Activated CD8-positive, alpha-beta T cell treated with anti-CD3 and anti-CD28 coated beads, Interleukin-2, amount 10 ng/mL, durations not matched to agents 7 days and 5 days (primary cell): ENCODE measurements around the gene KAZN. TPM values are rescaled to one million over a fixed set of nuclear protein-coding genes. Genes with fewer than 3 reads are reported as not detected.

ENCODE experiments used
- ATAC-seq: fragments of 150-1000 bp; cut with Tn5 transposase; one replicate; pipeline ENCODE4 v1.10.0; 2021; ENCODE audit warnings: moderate library complexity
- CTCF ChIA-PET: fragments of 350-600 bp; sonication (Branson Sonifier 250); formaldehyde crosslinking; loops from one replicate; lab custom pipeline; 2021; ENCODE audit warnings: antibody characterized with exemption; lab: Charles Lee
- POLR2A ChIA-PET: fragments of 350-600 bp; sonication (Branson Sonifier 250); formaldehyde crosslinking; loops from one replicate; lab custom pipeline; 2021; ENCODE audit warnings: antibody characterized with exemption; lab: Charles Lee
- DNase-seq: peaks from one replicate; pipeline ENCODE4 v3.0.0-alpha.2; 2020
- H3K27ac Mint-ChIP-seq: one replicate; pipeline ENCODE4 v1.8.0; 2021; ENCODE audit warnings: mild to moderate bottlenecking, mixed read lengths
- H3K27me3 Mint-ChIP-seq: one replicate; pipeline ENCODE4 v1.8.0; 2021; ENCODE audit warnings: low read depth, mixed read lengths
- H3K36me3 Mint-ChIP-seq: one replicate; pipeline ENCODE4 v1.8.0; 2021; ENCODE audit warnings: low read depth, mixed read lengths
- H3K4me1 Mint-ChIP-seq: one replicate; pipeline ENCODE4 v1.8.0; 2021; ENCODE audit warnings: low read depth, mixed read lengths
- H3K4me3 Mint-ChIP-seq: one replicate; pipeline ENCODE4 v1.8.0; 2021; ENCODE audit warnings: mild to moderate bottlenecking, mixed read lengths
- H3K9me3 Mint-ChIP-seq: one replicate; pipeline ENCODE4 v1.8.0; 2022; ENCODE audit warnings: mixed read lengths; ENCODE audit not compliant: insufficient read depth
- total RNA-seq, 2 experiments: library from RNA; stranded (reverse); gene quantifications; one replicate each; pipeline ENCODE4 v1.2.3, GENCODE V29; 2021

KAZN gene
- total RNA-seq, 2 experiments from 2014 or later, result 1.1 to 1.7 TPM

DNA sequence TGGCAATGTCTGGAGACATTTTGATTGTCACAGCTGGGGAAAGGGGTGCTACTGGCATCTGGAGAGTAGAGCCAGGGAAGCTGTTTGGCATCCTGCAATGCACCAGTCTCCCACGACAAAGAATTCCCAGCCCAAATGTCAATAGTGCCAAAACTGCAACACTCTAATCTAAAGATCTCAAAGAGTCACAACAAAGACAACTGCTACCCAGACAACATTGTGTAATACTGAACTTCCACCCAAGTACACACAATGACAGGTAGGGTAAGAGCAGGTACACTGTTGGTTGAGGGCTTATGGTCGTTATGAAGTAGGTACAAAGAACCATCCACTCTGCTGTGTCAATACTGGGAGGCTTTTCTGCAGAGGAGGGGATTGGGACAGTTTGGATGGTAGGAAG is 546.8 kb downstream of the KAZN start:
- no peak overlapping the region for H3K4me3 Mint-ChIP-seq
- no peaks in the 10 kb centered on the region for H3K36me3 Mint-ChIP-seq
- H3K27ac Mint-ChIP-seq, result no peak overlapping the region
- H3K4me1 Mint-ChIP-seq, result peaks cover 1% of the 10 kb centered on the region
- DNase-seq (no peak), ATAC-seq (no peak)
- H3K27me3 Mint-ChIP-seq, result peaks cover 58% of the 10 kb centered on the region
- H3K9me3 Mint-ChIP-seq, result no peaks in the 10 kb centered on the region
- POLR2A ChIA-PET, result no interaction called here
- CTCF ChIA-PET, result interaction anchor here (1.2 to 1.3 kb wide), 2 partner anchors 17 to 127 kb away, joined by 3 read pairs; no protein-coding TSS in a partner anchor

DNA sequence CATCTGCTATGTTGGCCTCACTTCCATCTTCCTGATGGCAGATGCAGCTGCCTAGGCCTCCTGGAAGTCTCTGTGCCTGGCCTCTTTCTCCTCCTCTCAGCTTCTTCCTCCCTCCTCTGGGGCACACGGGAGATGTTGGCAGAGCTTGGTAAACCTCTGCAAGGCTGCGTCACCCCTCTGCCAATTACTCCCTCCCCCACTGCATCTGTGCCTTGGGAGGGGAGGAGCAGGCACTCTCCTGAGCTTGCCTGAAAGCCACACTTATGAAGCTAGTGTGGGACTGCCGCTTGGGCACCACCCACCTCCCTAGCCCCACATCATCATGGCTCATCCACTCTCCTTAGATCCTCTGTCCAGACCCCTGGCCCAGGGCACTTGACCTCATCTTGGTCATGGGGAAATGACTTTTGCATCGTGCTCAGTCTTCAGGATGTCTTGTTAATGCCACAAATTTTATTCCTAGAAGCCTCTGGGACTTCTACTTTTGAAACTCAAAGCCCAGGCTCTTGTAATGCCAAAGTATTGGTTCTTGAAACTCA is 547.7 kb downstream of the KAZN start:
- ChIA-PET CTCF (no interaction called here), POLR2A (no interaction called here)
- DNase-seq, result no peak
- no peak for ATAC-seq
- H3K27me3 Mint-ChIP-seq, result peaks cover 59% of the 10 kb centered on the region
- no peaks in the 10 kb centered on the region for H3K4me1 Mint-ChIP-seq
- H3K27ac Mint-ChIP-seq, result no peak overlapping the region
- H3K9me3 Mint-ChIP-seq, result no peaks in the 10 kb centered on the region
- H3K36me3 Mint-ChIP-seq, result no peaks in the 10 kb centered on the region
- no peak overlapping the region for H3K4me3 Mint-ChIP-seq

DNA sequence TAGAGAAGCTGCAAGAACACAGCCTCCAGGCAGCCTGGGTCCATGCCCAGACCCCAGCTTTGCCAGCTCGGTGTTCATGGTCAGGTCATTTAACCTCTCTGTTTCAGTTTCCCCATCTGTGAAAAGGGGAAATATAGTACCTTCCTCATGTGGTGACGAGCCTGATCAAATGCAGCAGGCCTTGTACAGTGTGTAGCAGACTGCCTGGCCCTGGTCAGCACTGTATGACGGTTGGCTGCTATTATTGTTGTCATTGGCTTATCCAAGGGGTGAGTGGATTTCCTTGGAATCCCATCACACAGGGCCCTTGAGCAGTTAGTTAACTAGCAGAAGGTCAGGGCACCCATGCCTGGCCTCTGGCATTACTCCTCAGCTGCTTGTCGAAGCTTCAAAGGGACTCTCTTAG is 548.5 kb downstream of the KAZN start:
- Mint-ChIP-seq H3K9me3 (no peaks in the 10 kb centered on the region), H3K4me3 (no peak overlapping the region), H3K27me3 (peaks cover 61% of the 10 kb centered on the region), H3K36me3 (no peaks in the 10 kb centered on the region), H3K27ac (no peak overlapping the region), H3K4me1 (no peaks in the 10 kb centered on the region)
- ChIA-PET POLR2A (no interaction called here), CTCF (no interaction called here)
- DNase-seq (no peak), ATAC-seq (no peak)

DNA sequence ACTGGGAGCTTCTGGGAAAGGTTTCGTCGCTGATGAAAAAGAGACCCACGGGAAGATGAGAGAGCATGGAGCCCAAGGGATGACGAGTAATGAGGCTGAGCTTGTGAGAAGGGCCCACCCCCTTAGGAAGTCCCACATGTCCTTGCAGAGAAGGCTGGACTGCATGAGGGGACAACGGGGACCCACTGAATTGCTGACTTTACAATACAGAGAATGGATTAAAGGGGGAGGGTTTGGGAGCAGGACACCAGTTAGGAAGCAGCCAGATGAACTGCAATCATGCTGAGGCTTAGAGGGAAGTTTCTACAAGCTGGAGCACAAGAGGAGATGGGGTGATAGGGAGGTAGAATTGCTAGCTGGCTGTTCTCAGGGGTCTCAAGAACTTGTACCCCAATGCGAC is 549.5 kb downstream of the KAZN start:
- Mint-ChIP-seq H3K4me3 (no peak overlapping the region), H3K9me3 (no peaks in the 10 kb centered on the region), H3K27me3 (peaks cover 62% of the 10 kb centered on the region), H3K27ac (no peak overlapping the region), H3K4me1 (peaks cover 4% of the 10 kb centered on the region), H3K36me3 (no peaks in the 10 kb centered on the region)
- ChIA-PET POLR2A (interaction anchor here (0.5 kb wide), 1 partner anchor 1348 kb away, joined by 3 read pairs; no protein-coding TSS in a partner anchor), CTCF (no interaction called here)
- DNase-seq (no peak), ATAC-seq (no peak)

DNA sequence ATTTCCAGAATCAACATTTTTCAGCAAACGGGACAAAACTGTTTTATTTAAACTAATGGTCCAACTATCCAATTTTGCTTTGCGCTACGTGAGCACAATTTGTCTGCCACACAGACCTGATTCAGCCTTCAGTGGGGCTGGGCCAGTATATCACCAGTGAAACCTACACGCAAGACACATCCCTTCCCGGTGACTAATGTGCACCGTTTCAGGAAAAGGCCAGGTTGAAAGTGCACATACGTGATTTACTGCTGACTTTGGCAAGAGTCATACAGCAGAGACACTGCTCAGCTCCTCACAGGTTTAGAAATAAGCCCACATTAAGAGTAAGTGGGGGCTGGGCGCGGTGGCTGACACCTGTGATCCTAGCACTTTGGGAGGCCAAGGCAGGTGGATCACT is 550.0 kb downstream of the KAZN start:
- ChIA-PET CTCF (no interaction called here), POLR2A (interaction anchor here (0.5 kb wide), 1 partner anchor 1349 kb away, joined by 3 read pairs; no protein-coding TSS in a partner anchor)
- DNase-seq (no peak), ATAC-seq (no peak)
- Mint-ChIP-seq H3K27ac (no peak overlapping the region), H3K27me3 (peaks cover 61% of the 10 kb centered on the region), H3K36me3 (no peaks in the 10 kb centered on the region), H3K4me3 (no peak overlapping the region), H3K9me3 (no peaks in the 10 kb centered on the region), H3K4me1 (peaks cover 5% of the 10 kb centered on the region)

DNA sequence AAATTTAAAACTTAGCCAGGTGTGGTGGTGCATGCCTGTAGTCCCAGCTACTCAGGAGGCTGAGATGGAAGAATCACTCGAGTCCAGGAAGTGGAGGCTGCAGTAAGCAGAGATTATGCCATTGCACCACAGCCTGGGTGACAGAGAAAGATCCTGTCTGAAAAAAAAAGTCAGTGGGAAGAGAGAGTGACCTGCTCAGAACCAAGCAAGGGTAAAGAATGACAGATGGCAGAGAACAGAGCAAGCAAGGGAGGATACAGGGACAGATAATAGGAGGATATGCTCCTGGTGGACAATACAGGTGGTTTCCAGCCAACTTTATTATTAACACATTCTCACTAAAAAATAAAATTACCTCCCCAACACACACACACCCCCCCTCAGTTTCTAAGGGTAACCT is 550.5 kb downstream of the KAZN start:
- ATAC-seq, result no peak
- peaks cover 5% of the 10 kb centered on the region for H3K4me1 Mint-ChIP-seq
- no peak for DNase-seq
- H3K4me3 Mint-ChIP-seq, result no peak overlapping the region
- CTCF ChIA-PET, result no interaction called here
- H3K27ac Mint-ChIP-seq, result no peak overlapping the region
- POLR2A ChIA-PET, result no interaction called here
- H3K9me3 Mint-ChIP-seq, result no peaks in the 10 kb centered on the region
- peaks cover 61% of the 10 kb centered on the region for H3K27me3 Mint-ChIP-seq
- H3K36me3 Mint-ChIP-seq, result no peaks in the 10 kb centered on the region

DNA sequence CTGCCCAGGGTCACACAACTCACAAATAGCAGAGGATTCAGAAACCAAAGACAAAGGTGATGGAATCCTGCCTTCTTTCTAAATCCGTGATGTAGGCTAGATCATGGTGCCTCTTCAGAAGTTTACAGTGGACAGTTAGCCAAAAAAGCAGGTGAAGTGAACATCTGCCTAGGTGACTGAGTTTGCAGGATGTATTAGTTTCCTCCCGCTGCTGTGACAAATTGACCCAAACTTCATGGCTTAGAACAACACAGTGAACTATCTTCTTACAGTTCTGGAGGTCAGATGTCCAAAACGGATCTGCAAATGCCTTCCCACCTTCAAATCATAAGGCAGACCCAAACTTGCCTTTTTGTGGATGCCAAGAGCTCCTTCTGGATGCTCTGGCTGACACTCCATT is 551.9 kb downstream of the KAZN start:
- Mint-ChIP-seq H3K4me1 (peaks cover 11% of the 10 kb centered on the region), H3K4me3 (no peak overlapping the region), H3K36me3 (no peaks in the 10 kb centered on the region), H3K27me3 (peaks cover 67% of the 10 kb centered on the region), H3K9me3 (no peaks in the 10 kb centered on the region), H3K27ac (no peak overlapping the region)
- ATAC-seq, result no peak
- no peak for DNase-seq
- ChIA-PET CTCF (interaction anchor here (0.8 kb wide), 1 partner anchor 22 kb away, joined by 4 read pairs; no protein-coding TSS in a partner anchor), POLR2A (no interaction called here)

DNA sequence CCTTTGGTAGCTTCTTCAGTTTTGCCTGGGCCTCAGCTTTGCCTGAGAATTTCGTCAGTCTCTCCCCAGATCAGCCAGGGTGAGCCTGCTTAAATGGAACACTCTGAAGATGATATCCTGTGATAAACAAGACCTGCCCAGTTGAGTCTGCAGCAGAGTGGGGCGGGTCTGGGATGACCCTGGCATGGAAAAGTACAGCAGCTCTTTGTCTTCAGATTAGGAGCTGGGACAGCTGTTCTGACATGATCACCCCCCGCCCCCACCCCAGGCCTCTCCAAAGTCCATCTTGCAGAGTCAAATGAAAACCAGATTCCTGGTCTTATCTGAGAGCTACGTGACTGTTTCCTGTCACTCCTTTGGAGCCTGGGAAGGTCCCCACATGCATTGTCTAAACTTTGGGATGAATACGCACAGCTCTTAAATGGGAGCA is 552.9 kb downstream of the KAZN start:
- peaks cover 61% of the 10 kb centered on the region for H3K27me3 Mint-ChIP-seq
- DNase-seq (no peak), ATAC-seq (no peak)
- ChIA-PET CTCF (interaction anchor here (2.8 to 2.9 kb wide), 2 partner anchors 23 to 121 kb away, joined by 8 to 14 read pairs; no protein-coding TSS in a partner anchor), POLR2A (no interaction called here)
- H3K36me3 Mint-ChIP-seq, result no peaks in the 10 kb centered on the region
- H3K4me1 Mint-ChIP-seq, result peaks cover 21% of the 10 kb centered on the region
- H3K4me3 Mint-ChIP-seq, result no peak overlapping the region
- no peaks in the 10 kb centered on the region for H3K9me3 Mint-ChIP-seq
- no peak overlapping the region for H3K27ac Mint-ChIP-seq

DNA sequence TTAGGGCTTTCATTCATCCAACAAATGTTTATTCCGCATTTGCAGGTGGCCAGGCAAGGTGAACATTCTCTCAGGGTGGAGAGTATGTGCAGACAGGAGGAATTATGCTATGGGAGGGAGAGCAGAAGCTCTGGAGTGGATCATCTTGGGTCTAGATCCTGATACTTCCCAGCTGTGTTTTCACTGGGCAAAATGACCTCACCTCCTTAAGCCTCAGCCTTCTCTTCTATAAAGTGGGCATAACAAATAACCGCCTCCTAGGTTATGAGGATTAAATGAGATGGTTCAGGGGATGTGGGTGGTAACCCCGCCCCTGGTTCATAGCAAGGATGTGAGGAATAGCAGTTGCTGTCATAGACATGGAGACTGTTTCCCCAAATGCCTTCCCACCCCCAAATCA is 553.4 kb downstream of the KAZN start:
- POLR2A ChIA-PET, result no interaction called here
- H3K27ac Mint-ChIP-seq, result no peak overlapping the region
- ATAC-seq, result no peak
- no peaks in the 10 kb centered on the region for H3K9me3 Mint-ChIP-seq
- CTCF ChIA-PET, result interaction anchor here (2.8 to 2.9 kb wide), 2 partner anchors 23 to 121 kb away, joined by 8 to 14 read pairs; no protein-coding TSS in a partner anchor
- H3K4me1 Mint-ChIP-seq, result peaks cover 26% of the 10 kb centered on the region
- peaks cover 61% of the 10 kb centered on the region for H3K27me3 Mint-ChIP-seq
- no peaks in the 10 kb centered on the region for H3K36me3 Mint-ChIP-seq
- DNase-seq, result no peak
- no peak overlapping the region for H3K4me3 Mint-ChIP-seq

DNA sequence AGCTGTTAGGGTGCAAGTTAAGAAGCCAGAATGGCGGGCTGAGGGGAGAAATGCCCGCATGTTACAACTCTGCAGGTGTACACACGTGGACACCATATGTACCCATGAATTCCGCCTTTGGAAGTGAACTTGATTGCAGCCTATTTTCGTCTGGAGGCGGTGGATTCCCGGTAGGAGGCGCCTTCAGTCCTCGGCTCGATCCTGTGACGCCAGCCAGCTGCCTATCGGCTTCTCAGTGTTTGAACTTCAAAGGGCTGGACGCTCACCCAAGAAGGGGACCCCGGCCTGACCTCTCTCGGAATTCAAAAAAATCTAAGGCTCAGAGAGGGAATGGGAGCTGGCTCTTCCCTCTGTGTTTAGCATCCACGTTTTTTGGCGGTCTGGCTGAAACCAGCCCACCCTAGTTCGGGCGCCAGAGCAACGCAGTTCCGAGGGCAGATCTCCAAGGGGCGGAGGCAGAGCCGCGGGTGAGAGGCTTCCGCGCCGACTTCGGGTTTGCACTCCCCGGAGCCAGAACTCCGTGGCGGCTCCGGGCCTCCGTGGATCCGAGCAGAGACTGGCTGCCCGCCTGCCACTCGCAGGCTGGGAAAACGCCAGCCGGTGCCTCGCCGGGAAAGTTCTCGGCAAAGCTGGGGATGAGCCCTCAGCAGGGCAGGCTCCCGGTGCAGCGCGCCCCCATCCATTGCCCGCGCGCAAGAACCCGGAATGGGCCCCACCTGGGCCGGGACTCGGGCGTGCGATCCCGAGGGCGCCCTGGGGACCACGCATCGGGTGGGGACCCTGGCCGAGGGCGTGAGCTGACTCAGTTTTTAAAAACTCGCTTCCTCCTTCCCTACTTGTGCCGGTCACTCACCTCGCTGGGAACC is 554.1 kb downstream of the KAZN start:
- Mint-ChIP-seq H3K4me3 (peak overlapping the region; percentile 48), H3K27me3 (peaks cover 57% of the 10 kb centered on the region), H3K4me1 (peaks cover 33% of the 10 kb centered on the region), H3K36me3 (no peaks in the 10 kb centered on the region), H3K27ac (no peak overlapping the region), H3K9me3 (no peaks in the 10 kb centered on the region)
- no peak for ATAC-seq
- CTCF ChIA-PET, result interaction anchor here (1.4 to 2.9 kb wide), 3 partner anchors 24 to 152 kb away, joined by 6 to 14 read pairs (median 8); no protein-coding TSS in a partner anchor
- peak; percentile 37 for DNase-seq
- POLR2A ChIA-PET, result no interaction called here

DNA sequence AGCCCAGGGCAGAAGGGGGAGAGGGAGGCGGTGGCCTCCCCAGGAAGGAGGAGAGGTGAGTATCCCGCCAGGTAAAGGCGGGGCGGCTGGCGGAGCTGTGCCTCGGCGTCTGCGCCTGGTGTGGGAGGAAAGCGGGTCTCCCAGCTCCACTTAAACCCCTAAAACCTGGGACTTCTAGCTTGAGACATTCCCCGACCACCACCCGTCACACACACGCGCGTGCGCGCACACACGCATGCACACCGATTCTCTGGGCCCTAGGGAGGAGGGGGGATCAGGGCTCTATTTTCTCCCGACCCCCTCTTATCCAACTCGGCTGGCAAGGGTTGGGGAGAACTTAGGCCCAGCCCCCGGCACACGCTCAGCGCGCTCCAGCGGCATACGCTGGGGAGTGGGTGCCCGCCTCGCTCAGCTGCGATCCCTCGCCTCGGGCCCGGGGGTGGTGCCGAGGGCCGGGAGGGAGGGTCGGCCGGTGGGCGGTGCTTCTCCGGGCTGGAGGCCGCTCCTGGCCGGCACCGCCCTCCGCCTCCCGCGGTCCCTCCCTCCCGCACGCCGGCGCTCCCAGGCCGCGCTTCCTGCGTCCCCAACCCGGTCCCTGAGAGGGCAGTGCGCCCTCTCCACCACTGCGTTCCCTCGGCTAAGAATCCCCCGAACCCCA is 554.8 kb downstream of the KAZN start, which contains the start of gene TMEM51:
Gene TMEM51, plus strand, starts transcription at position 564 of the 658 bp plus-strand sequence. CDS start 61,341 bp downstream, outside the sequence.
- Mint-ChIP-seq H3K9me3 (no peaks in the 10 kb centered on the region), H3K4me3 (peak within 1 kb of the TSS; percentile 57), H3K36me3 (no peaks in the 10 kb centered on the region), H3K27me3 (peaks cover 50% of the 10 kb centered on the region), H3K4me1 (peaks cover 41% of the 10 kb centered on the region), H3K27ac (no peak within 1 kb of the TSS)
- DNase-seq (no peak), ATAC-seq (peak; percentile 37)
- POLR2A ChIA-PET, result no interaction called here
- CTCF ChIA-PET, result interaction anchor here (1.0 to 2.9 kb wide), 5 partner anchors 24 to 151 kb away, joined by 3 to 14 read pairs (median 6); no protein-coding TSS in a partner anchor
